Peyer's patch (tissue), 4 donors: ENCODE results near the gene ELFN2. TPM values are rescaled to one million over a fixed set of nuclear protein-coding genes. Genes with fewer than 3 reads are reported as not detected.

Experiments used
- DNase-seq, 3 donors: peaks; one replicate each; pipeline ENCODE4 v3.0.0-alpha.2; 2017 to 2019
- H3K27ac ChIP-seq, 4 donors: fragments of 200-600 bp; sonication (generic); one replicate each; pipeline ENCODE4 v1.5.1; 2016 to 2019
- H3K27me3 ChIP-seq, 2 donors: fragments of 200-600 bp; sonication (generic); one replicate each; pipeline ENCODE4 v1.5.1; 2019
- H3K36me3 ChIP-seq, 3 donors: fragments of 200-600 bp; sonication (generic); one replicate each; pipeline ENCODE4 v1.5.1; 2016 to 2019
- H3K4me1 ChIP-seq, 4 donors: fragments of 200-600 bp; sonication (generic); one replicate each; pipeline ENCODE4 v1.5.1; 2016 to 2019
- H3K4me3 ChIP-seq, 4 donors: fragments of 200-600 bp; sonication (generic); 1 replicate in 3 of 4; 2 replicates in 1 of 4; pipeline ENCODE4 v1.5.1; 2016 to 2019; ENCODE audit warnings: mild to moderate bottlenecking in 1 of 4
- H3K9me3 ChIP-seq, 4 donors: fragments of 200-600 bp; sonication (generic); one replicate each; pipeline ENCODE4 v1.5.1; 2016 to 2019; ENCODE audit warnings: mild to moderate bottlenecking in 1 of 4
- POLR2A ChIP-seq, 2 donors: fragments of 450-650 bp; IDR thresholded peaks; one replicate each; pipeline ENCODE4 v1.5.1; 2017; ENCODE audit warnings: antibody characterized with exemption in 2 of 2, mild to moderate bottlenecking in 2 of 2, moderate library complexity in 2 of 2
- total RNA-seq, 4 donors: library from RNA; depleted of rRNA; stranded (reverse); fragments of >200 nt; gene quantifications; one replicate each; pipeline ENCODE4 v1.1.0, GENCODE V29; 2016
- TF ChIP-seq, protein P1 (sequence below), 6 experiments: fragments of 450-650 bp in 4 of 6; fragments of 200-600 bp in 2 of 6; sonication (generic) in 1 of 6; IDR thresholded peaks; one replicate each; pipeline ENCODE4 v1.5.1; 2017 to 2019; ENCODE audit warnings: antibody characterized with exemption in 6 of 6, mild to moderate bottlenecking in 3 of 6, moderate library complexity in 1 of 6

Gene ELFN2
- total RNA-seq, 4 donors from 2014 or later: under 0.01 TPM; not detected in 3

DNA sequence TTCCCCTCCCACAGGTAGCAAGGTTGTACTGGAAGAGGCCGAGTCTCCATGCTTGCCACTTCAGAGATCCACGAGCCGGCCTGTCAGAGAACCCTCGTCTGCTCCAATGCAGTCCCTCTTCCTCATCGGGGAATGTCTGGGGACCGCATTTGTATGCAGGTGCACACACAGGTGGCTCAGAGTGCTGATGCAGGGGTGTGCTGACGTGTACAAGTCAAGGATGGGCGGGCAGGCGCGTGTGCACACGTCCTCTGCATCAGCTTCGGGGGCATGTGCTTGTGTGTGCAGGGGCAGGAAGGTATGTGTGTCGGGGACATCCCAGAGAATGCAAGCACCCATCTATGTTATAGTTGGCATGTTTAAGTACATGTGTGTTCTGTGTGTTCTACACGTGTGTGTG, 49.4 kb downstream of the ELFN2 start:
- no peaks in the 10 kb centered on the region for H3K27me3 ChIP-seq
- no peak overlapping the region for H3K4me3 ChIP-seq
- H3K36me3 ChIP-seq: no peaks in the 10 kb centered on the region
- no peaks in the 10 kb centered on the region for H3K9me3 ChIP-seq
- H3K27ac ChIP-seq: no peak overlapping the region
- no peak for TF ChIP-seq POLR2A (IDR thresholded peaks at IDR 0.05)
- TF ChIP-seq, protein P1, sequence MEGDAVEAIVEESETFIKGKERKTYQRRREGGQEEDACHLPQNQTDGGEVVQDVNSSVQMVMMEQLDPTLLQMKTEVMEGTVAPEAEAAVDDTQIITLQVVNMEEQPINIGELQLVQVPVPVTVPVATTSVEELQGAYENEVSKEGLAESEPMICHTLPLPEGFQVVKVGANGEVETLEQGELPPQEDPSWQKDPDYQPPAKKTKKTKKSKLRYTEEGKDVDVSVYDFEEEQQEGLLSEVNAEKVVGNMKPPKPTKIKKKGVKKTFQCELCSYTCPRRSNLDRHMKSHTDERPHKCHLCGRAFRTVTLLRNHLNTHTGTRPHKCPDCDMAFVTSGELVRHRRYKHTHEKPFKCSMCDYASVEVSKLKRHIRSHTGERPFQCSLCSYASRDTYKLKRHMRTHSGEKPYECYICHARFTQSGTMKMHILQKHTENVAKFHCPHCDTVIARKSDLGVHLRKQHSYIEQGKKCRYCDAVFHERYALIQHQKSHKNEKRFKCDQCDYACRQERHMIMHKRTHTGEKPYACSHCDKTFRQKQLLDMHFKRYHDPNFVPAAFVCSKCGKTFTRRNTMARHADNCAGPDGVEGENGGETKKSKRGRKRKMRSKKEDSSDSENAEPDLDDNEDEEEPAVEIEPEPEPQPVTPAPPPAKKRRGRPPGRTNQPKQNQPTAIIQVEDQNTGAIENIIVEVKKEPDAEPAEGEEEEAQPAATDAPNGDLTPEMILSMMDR (IDR thresholded peaks at IDR 0.05): no peak
- no peaks in the 10 kb centered on the region for H3K4me1 ChIP-seq
- no peak for DNase-seq

DNA sequence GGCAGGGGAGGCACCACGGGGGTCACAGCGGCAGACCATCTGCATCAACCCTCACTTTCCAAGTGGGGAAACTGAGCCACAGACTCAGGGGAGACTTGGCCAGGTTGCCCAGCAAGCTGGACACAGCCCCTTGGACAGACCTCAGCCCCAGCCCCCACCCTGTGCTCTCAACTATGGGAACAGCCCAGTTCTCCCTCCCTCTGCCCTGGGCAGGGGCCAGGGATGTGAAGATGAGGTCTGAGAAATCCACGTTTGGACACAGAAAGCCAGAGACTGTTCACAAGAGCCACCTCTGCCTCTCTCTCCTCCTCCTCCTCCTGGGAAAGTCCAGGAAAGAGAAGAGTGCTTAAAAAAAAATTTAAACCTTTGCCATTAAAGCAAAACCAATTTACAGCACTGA, 50.1 kb downstream of the ELFN2 start:
- no peaks in the 10 kb centered on the region for H3K27me3 ChIP-seq
- H3K36me3 ChIP-seq: no peaks in the 10 kb centered on the region
- no peaks in the 10 kb centered on the region for H3K9me3 ChIP-seq
- TF ChIP-seq POLR2A (IDR thresholded peaks at IDR 0.05): no peak
- TF ChIP-seq, protein P1 (IDR thresholded peaks at IDR 0.05): no peak
- no peaks in the 10 kb centered on the region for H3K4me1 ChIP-seq
- H3K4me3 ChIP-seq: no peak overlapping the region
- DNase-seq: no peak
- no peak overlapping the region for H3K27ac ChIP-seq

DNA sequence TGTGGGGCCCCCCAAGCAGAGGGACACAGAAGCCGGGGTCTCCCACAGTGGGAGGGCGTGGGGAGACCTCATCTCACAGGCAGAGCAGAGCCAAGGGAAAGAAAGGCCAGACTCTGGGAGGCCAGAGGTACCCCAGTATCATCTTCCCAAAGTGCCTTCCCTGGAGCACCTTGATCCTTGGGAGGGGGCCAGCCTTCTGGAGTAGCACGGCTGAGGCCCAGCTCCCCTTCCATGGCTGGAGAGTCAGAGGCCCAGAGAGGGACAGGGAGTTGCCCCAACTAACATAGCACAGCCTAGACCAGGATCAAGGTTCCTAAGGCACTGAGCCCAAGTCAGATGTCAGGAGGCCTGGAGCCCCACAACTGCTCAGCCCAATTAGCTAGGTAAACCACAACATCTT, 50.6 kb downstream of the ELFN2 start:
- H3K27ac ChIP-seq: no peak overlapping the region
- H3K27me3 ChIP-seq: no peaks in the 10 kb centered on the region

DNA sequence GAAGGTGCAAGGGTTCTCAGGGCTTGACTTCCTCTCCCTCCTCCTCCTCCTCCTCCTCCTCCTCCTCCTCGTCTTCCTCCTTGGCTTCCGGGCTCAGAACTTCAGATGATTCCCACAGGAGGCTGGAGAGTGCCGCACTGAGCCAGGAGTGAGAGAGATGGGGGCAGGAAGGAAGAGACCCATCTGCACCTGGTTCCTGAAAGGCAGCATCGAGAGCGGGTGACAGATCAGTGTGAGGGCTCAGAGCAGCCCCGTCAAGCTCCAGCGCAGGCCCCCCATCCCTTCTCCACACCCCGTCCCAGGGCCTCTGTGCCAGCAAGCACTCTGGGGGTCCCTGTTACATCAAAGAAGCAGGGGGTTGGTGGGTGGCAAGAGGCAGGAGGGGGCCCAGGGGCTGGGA, 51.5 kb downstream of the ELFN2 start:
- Histone ChIP-seq H3K36me3 (no peaks in the 10 kb centered on the region), H3K4me1 (no peaks in the 10 kb centered on the region), H3K9me3 (no peaks in the 10 kb centered on the region), H3K27me3 (no peaks in the 10 kb centered on the region), H3K27ac (no peak overlapping the region), H3K4me3 (no peak overlapping the region)
- TF ChIP-seq POLR2A (IDR thresholded peaks at IDR 0.05): no peak
- TF ChIP-seq, protein P1 (IDR thresholded peaks at IDR 0.05): no peak
- no peak for DNase-seq

More for the DNA sequence above, 50.6 kb downstream of the ELFN2 start:
- Histone ChIP-seq H3K4me3 (no peak overlapping the region), H3K36me3 (no peaks in the 10 kb centered on the region), H3K4me1 (no peaks in the 10 kb centered on the region), H3K9me3 (no peaks in the 10 kb centered on the region)
- no peak for DNase-seq
- TF ChIP-seq POLR2A (IDR thresholded peaks at IDR 0.05): no peak
- TF ChIP-seq, protein P1 (IDR thresholded peaks at IDR 0.05): no peak

DNA sequence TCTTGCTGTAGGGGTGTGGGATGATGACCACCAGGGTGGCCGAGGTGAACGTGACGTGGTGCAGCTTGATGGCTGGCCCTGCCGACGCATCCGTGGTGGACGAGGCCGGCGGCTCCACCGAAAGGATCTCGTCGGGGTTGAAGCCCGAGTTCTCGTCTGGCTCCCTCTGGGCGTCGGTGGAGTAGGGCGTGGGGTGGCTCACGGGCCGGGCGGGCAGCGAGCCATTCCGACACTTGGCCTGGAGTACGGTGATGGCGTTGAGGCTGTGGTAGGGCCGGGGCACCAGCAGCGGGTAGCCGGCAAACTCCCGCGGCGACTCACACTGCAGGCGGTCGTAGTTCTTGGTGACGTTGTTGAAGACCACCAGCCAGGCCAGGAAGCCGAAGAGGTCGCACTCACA, 52.7 kb downstream of the ELFN2 start:
- no peak for DNase-seq
- Histone ChIP-seq H3K27me3 (no peaks in the 10 kb centered on the region), H3K9me3 (no peaks in the 10 kb centered on the region), H3K4me1 (no peaks in the 10 kb centered on the region), H3K4me3 (no peak overlapping the region), H3K27ac (no peak overlapping the region), H3K36me3 (no peaks in the 10 kb centered on the region)
- TF ChIP-seq, protein P1 (IDR thresholded peaks at IDR 0.05): no peak
- no peak for TF ChIP-seq POLR2A (IDR thresholded peaks at IDR 0.05)

DNA sequence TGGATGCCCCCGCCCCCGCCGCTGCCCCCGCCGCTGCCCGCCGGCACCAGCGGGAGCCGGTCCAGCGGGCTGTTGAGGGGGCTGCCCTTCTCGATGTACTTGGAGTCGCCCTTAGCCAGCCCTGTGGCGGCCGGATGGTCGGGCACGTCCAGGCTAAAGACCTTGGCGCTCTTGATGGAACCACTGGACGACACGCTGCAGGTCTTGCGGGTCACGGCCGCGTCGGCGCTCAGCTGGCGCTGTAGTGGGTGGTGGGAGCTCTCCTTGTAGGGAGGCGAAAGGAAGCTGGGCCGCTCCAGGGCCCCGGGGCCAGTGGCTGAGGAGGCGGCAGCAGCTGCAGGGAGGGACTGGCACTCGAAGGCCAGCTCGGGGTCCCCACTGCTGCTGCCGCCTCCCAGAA, 53.8 kb downstream of the ELFN2 start:
- Histone ChIP-seq H3K4me1 (no peaks in the 10 kb centered on the region), H3K9me3 (no peaks in the 10 kb centered on the region), H3K27me3 (no peaks in the 10 kb centered on the region), H3K36me3 (no peaks in the 10 kb centered on the region), H3K27ac (no peak overlapping the region), H3K4me3 (no peak overlapping the region)
- no peak for DNase-seq
- TF ChIP-seq, protein P1 (IDR thresholded peaks at IDR 0.05): no peak
